ENCODE results near the gene GATAD2B.

DNA sequence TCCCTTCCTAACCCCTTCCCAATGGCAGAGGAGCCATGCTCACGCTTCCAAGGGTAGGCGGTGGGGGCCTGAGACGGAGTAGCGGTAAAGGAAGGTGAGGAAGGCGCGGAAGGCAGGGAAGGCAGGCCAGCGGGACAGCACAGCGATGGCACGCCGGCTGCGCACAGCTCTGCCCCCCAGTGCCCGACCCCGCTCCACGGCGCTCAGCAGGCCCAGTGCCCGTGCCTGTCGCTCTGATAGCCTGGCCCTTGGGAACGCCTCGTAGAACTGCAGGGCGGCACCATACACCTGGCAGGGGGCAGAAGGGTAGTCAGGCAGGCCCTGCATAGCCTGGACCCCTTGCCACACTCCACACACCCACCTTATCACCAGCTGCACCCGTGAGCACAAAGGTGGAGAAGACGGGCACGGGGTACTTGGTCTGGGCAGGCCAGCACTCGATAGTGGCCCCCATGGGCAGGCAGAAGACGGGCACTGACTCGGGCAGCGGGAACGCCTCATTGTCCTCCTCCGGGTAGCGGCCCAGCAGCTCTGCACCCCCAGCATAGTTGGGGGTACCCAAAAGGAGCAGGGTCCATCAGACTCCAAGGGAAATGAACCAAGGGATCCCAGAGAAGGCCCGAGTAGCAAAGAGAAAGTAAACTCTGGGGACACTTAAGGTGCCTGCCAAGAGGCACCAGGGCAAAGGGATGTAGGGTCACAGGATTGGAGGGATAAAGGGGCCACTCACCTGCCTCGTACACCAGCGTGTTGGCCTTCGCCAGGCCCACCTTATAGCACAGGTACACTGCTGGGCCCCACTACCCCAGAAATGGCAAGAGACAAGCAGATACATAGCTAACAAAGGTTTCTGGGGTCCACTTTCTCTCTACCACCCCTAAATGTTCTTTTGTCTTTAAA lies 19.3 kb upstream of the GATAD2B start:
- TF ChIP-seq CTCF (IDR thresholded peaks at IDR 0.05) (no peak), POLR2AphosphoS5 (IDR thresholded peaks at IDR 0.05) (no peak)

All from stomach (tissue), 4 donors.